Activated CD4-positive, alpha-beta T cell treated with anti-CD3 and anti-CD28 coated beads for 36 hours (primary cell): Measurements from ENCODE around the gene SLC25A27. TPM values are rescaled to one million over a fixed set of nuclear protein-coding genes. Genes with fewer than 3 reads are reported as not detected.
"Not testable (repeated sequence)": the region's sequence is repeated elsewhere in the genome, so short reads cannot be mapped to it uniquely, and the experiment has no call there.

Experiments
- ATAC-seq: fragments of 200-7000 bp; cut with Tn5 transposase; one replicate; pipeline ENCODE4 v1.10.0; 2021; ENCODE audit warnings: mild to moderate bottlenecking, moderate library complexity
- CTCF ChIA-PET: fragments of 350-600 bp; sonication (Branson Sonifier 250); formaldehyde crosslinking; loops from one replicate; lab custom pipeline; 2021; ENCODE audit warnings: antibody characterized with exemption; lab: Charles Lee
- POLR2A ChIA-PET: fragments of 350-600 bp; sonication (Branson Sonifier 250); formaldehyde crosslinking; loops from one replicate; lab custom pipeline; 2021; ENCODE audit warnings: antibody characterized with exemption, inconsistent platforms; lab: Charles Lee
- DNase-seq: peaks from one replicate; pipeline ENCODE4 v3.0.0-alpha.2; 2020
- H3K27ac Mint-ChIP-seq: one replicate; pipeline ENCODE4 v1.8.0; 2021; ENCODE audit warnings: mixed read lengths
- H3K27me3 Mint-ChIP-seq: one replicate; pipeline ENCODE4 v1.8.0; 2021; ENCODE audit warnings: mixed read lengths
- H3K36me3 Mint-ChIP-seq: one replicate; pipeline ENCODE4 v1.8.0; 2021; ENCODE audit warnings: low read depth, mixed read lengths
- H3K4me1 Mint-ChIP-seq: one replicate; pipeline ENCODE4 v1.8.0; 2021; ENCODE audit warnings: mixed read lengths
- H3K4me3 Mint-ChIP-seq: one replicate; pipeline ENCODE4 v1.8.0; 2021; ENCODE audit warnings: mild to moderate bottlenecking, moderate library complexity, mixed read lengths
- H3K9me3 Mint-ChIP-seq: one replicate; pipeline ENCODE4 v1.8.0; 2021; ENCODE audit warnings: low read depth, mixed read lengths
- intact Hi-C, 2 experiments: fragments of 100-400 bp; cut with DNase I in 1 of 2; cut with micrococcal nuclease in 1 of 2; formaldehyde crosslinking; loops; one replicate each; pipeline versions ENCODE4 v1.14.2 to v1.15.1; 2022 to 2024; cut with DNase I, micrococcal nuclease
- total RNA-seq, 2 experiments: library from RNA; stranded (reverse); gene quantifications; one replicate each; pipeline ENCODE4 v1.2.3, GENCODE V29; 2021

SLC25A27 gene
- total RNA-seq, 2 experiments from 2014 or later, result 1.2 to 1.6 TPM

GRCh38 chr6:46629691-46630090 lies 23.1 kb upstream of the SLC25A27 start:
- DNase-seq (no peak), ATAC-seq (no peak)
- ChIA-PET CTCF (no interaction called here), POLR2A (no interaction called here)
- H3K4me3 Mint-ChIP-seq, result no peak overlapping the region
- no peaks in the 10 kb centered on the region for H3K36me3 Mint-ChIP-seq
- H3K9me3 Mint-ChIP-seq, result no peaks in the 10 kb centered on the region
- H3K4me1 Mint-ChIP-seq, result peaks cover 4% of the 10 kb centered on the region
- peaks cover 9% of the 10 kb centered on the region for H3K27me3 Mint-ChIP-seq
- intact Hi-C loops, result no loop called here
- no peak overlapping the region for H3K27ac Mint-ChIP-seq

- H3K9me3 Mint-ChIP-seq, result no peaks in the 10 kb centered on the region
- CTCF ChIA-PET, result no interaction called here
- peaks cover 11% of the 10 kb centered on the region for H3K27me3 Mint-ChIP-seq
- no peak for ATAC-seq
- no peak overlapping the region for H3K4me3 Mint-ChIP-seq
- no peak overlapping the region for H3K27ac Mint-ChIP-seq
- POLR2A ChIA-PET, result no interaction called here
- intact Hi-C loops, result no loop called here
- DNase-seq, result no peak
- no peaks in the 10 kb centered on the region for H3K36me3 Mint-ChIP-seq
- no peaks in the 10 kb centered on the region for H3K4me1 Mint-ChIP-seq
These were observed 20.7 kb upstream of the SLC25A27 start for GRCh38 chr6:46632053-46632452.

GRCh38 chr6:46635462-46635861 lies 17.3 kb upstream of the SLC25A27 start:
- Mint-ChIP-seq H3K27ac (no peak overlapping the region), H3K4me3 (no peak overlapping the region), H3K4me1 (no peaks in the 10 kb centered on the region), H3K27me3 (peaks cover 21% of the 10 kb centered on the region), H3K36me3 (no peaks in the 10 kb centered on the region), H3K9me3 (no peaks in the 10 kb centered on the region)
- ChIA-PET CTCF (interaction anchor here (1.2 kb wide), 1 partner anchor 9 kb away, joined by 3 read pairs; no protein-coding TSS in a partner anchor), POLR2A (no interaction called here)
- no peak for DNase-seq
- ATAC-seq, result no peak
- intact Hi-C loops, result no loop called here

DNA sequence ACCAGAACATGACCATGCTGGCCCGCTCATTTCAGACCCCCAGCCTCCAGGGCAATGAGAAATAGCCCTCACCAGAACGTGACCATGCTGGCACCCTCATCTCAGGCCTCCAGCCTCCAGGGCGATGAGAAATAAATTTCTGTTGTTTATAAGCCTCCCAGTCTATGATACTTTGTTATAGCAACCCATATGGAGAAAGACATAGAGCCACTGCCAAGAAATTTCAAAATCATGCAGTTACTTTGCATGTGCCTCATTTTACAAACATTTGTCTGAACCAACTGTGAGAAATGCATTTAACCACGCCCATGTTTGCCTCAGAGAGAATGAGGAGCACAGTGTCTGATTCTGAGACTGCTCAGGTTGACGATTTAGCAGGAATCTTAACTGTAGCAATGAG lies 15.6 kb upstream of the SLC25A27 start:
- POLR2A ChIA-PET, result no interaction called here
- intact Hi-C loops, result no loop called here
- Mint-ChIP-seq H3K36me3 (no peaks in the 10 kb centered on the region), H3K27me3 (peaks cover 16% of the 10 kb centered on the region), H3K27ac (no peak overlapping the region), H3K4me1 (no peaks in the 10 kb centered on the region), H3K4me3 (no peak overlapping the region), H3K9me3 (no peaks in the 10 kb centered on the region)
- ATAC-seq, result no peak
- CTCF ChIA-PET, result no interaction called here
- no peak for DNase-seq

DNA sequence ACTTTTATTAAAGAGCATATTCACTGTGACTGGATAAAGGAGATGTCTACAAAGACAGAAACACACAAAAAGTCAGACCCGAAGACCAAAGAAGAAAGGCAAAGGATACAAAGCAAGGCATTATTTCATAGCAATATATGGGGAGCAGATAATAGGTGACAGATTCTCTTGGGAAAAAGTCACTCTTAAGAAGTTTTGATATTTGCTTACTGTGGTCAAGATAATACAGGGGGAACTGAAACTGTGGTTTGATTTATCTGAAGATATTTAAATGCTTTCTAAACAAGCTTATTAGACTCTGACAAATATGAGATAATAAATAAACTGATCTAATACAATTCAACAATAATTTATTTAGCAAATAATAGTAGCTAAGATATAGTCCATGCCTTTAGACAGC lies 14.8 kb upstream of the SLC25A27 start:
- ATAC-seq (no peak), DNase-seq (no peak)
- no peaks in the 10 kb centered on the region for H3K9me3 Mint-ChIP-seq
- no peak overlapping the region for H3K4me3 Mint-ChIP-seq
- H3K4me1 Mint-ChIP-seq, result peaks cover 4% of the 10 kb centered on the region
- peaks cover 20% of the 10 kb centered on the region for H3K27me3 Mint-ChIP-seq
- ChIA-PET CTCF (interaction anchor here (0.6 kb wide), 1 partner anchor 72 kb away, joined by 4 read pairs; no protein-coding TSS in a partner anchor), POLR2A (no interaction called here)
- no peaks in the 10 kb centered on the region for H3K36me3 Mint-ChIP-seq
- intact Hi-C loops, result no loop called here
- H3K27ac Mint-ChIP-seq, result no peak overlapping the region

GRCh38 chr6:46638650-46639049 lies 14.1 kb upstream of the SLC25A27 start:
- peaks cover 22% of the 10 kb centered on the region for H3K27me3 Mint-ChIP-seq
- DNase-seq (no peak), ATAC-seq (no peak)
- no peaks in the 10 kb centered on the region for H3K36me3 Mint-ChIP-seq
- no peaks in the 10 kb centered on the region for H3K9me3 Mint-ChIP-seq
- ChIA-PET POLR2A (no interaction called here), CTCF (no interaction called here)
- intact Hi-C loops, result no loop called here
- H3K27ac Mint-ChIP-seq, result no peak overlapping the region
- peaks cover 11% of the 10 kb centered on the region for H3K4me1 Mint-ChIP-seq
- H3K4me3 Mint-ChIP-seq, result no peak overlapping the region

DNA sequence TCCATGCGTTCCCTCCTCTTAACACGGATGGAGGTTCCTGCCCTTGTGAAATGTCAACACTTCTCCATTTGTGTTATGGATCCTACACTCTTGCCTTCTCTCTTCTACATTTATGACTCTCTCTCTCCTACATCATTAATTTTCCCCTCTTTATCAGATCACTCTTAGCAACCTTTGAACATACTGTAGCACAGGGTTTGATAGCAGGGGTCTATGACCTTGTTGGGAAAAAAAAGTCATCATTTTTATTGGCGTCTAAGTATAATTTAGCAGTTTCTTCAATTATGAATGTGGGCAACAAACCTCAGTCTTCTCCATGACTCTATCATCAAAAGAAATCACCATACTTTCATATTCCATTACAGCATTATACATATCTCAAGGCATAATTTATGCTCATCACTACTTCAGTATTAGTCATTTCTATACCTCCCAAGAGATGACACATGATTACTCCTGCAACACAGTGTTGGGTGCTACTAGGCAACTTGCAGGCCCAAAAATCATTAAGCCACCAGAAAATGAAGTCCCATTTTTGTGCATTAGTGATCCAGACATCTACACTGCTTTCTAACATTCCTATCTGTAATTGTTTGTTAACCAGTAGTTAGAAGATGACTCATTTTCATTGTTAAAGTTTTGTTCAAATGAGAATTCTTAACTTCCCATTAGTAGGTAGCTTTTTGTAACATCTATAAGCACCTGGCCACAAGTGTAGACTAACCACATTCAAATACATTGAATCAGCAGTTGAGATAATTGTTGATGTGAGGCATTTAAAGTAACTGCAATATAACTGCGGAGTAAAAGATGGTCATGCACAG lies 9.6 kb upstream of the SLC25A27 start:
- intact Hi-C loops, result loop anchor here (1.0 to 5.0 kb wide), 5 partner anchors 9 to 716 kb away; partner anchors contain the start of genes CYP39A1 (in 2 of the 2) and SLC25A27 (in 2 of the 2)
- Mint-ChIP-seq H3K9me3 (no peaks in the 10 kb centered on the region), H3K36me3 (no peaks in the 10 kb centered on the region), H3K4me3 (no peak overlapping the region), H3K4me1 (peaks cover 15% of the 10 kb centered on the region), H3K27ac (no peak overlapping the region), H3K27me3 (peaks cover 25% of the 10 kb centered on the region)
- DNase-seq (peak; percentile 12), ATAC-seq (peak; percentile 99)
- POLR2A ChIA-PET, result no interaction called here
- CTCF ChIA-PET, result interaction anchor here (0.9 kb wide), 1 partner anchor 21 kb away, joined by 3 read pairs; no protein-coding TSS in a partner anchor

- no peaks in the 10 kb centered on the region for H3K36me3 Mint-ChIP-seq
- peaks cover 16% of the 10 kb centered on the region for H3K4me1 Mint-ChIP-seq
- peaks cover 23% of the 10 kb centered on the region for H3K27me3 Mint-ChIP-seq
- H3K9me3 Mint-ChIP-seq, result no peaks in the 10 kb centered on the region
- intact Hi-C loops, result no loop called here
- no peak overlapping the region for H3K27ac Mint-ChIP-seq
- ChIA-PET CTCF (interaction anchor here (0.7 kb wide), 1 partner anchor 10 kb away, joined by 3 read pairs; no protein-coding TSS in a partner anchor), POLR2A (no interaction called here)
- H3K4me3 Mint-ChIP-seq, result no peak overlapping the region
- ATAC-seq, result no peak
- no peak for DNase-seq
These were observed 7.5 kb upstream of the SLC25A27 start for GRCh38 chr6:46645265-46645664.

- intact Hi-C loops, DNase-seq, POLR2A ChIA-PET, H3K36me3 Mint-ChIP-seq, H3K4me3 Mint-ChIP-seq, H3K9me3 Mint-ChIP-seq, ATAC-seq, CTCF ChIA-PET, H3K27ac Mint-ChIP-seq: not testable (repeated sequence)
- H3K27me3 Mint-ChIP-seq, result peaks cover 27% of the 10 kb centered on the region
- H3K4me1 Mint-ChIP-seq, result peaks cover 19% of the 10 kb centered on the region
These were observed 4.7 kb upstream of the SLC25A27 start for GRCh38 chr6:46648108-46648507.

DNA sequence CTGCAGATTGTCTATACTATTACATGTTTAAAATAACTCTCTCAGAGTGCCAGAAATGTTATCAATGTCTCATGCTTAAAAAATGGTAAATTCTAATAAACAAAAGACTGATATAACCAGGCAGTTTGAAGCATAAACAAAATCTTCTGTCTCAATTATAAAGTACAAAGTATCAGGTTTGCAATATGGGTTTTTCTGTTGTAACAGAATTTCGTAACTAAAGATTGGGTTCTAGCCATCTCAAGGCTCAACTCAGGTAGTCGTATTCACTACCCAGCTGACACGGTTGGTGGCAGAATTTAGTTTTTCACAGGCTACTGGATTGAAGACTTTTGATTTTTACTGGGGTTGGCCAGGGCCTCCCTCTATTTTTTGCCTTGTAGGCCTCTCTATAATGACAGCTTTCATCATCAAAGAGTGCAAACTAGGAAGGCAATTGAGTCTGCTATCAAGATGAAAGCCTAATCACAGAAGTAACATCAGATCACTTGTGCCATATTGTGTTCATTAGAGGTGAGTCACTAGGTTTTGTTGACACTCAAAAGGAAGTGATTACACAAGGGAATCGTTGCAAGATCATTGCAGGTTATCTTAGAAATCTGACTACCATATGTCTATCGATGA lies 3.8 kb upstream of the SLC25A27 start:
- ChIA-PET CTCF (no interaction called here), POLR2A (no interaction called here)
- no peaks in the 10 kb centered on the region for H3K36me3 Mint-ChIP-seq
- intact Hi-C loops, result no loop called here
- no peak for DNase-seq
- no peak overlapping the region for H3K27ac Mint-ChIP-seq
- peaks cover 33% of the 10 kb centered on the region for H3K27me3 Mint-ChIP-seq
- no peak for ATAC-seq
- H3K4me1 Mint-ChIP-seq, result peaks cover 16% of the 10 kb centered on the region
- no peak overlapping the region for H3K4me3 Mint-ChIP-seq
- no peaks in the 10 kb centered on the region for H3K9me3 Mint-ChIP-seq

DNA sequence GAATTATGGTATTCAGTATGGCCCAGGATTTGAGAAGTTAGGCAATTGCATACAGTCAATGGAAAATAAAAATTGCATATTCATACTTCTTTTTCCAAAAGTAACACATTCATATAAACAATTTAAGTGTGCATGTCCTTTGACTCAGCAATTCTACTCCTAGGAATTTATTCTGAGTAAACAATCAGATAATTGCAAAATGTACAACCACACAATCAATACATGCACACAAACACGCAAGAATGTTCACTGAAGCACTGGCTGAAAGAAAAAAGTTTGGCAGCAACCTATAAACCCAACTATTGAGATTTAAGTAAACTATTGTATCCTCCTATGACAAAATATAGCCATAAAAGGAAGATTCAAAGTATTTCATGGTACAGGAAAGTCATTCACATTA lies 1.8 kb upstream of the SLC25A27 start:
- DNase-seq, result no peak
- POLR2A ChIA-PET, result no interaction called here

DNA sequence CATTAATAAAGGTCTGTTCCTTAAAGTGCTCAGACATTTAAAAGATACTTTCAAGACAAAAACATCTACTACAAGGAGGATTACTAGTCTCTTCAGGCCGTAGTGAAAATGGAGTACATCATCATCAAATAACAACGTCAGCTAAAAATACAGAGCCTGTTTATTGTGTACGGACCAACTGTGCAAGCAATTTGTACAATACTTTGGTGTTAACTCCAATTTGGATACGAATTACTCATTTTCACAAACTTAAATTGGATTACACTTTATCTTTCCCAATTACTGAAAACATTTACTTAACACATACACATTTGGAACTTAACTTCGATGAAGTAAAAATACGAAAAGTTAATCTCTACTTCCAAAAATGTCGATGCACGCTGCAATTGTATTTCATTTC lies 959 bp upstream of the SLC25A27 start:
- ChIA-PET POLR2A (no interaction called here), CTCF (no interaction called here)
- intact Hi-C loops, result loop anchor here (1.0 to 2.0 kb wide), 2 partner anchors 9 to 521 kb away; no protein-coding TSS in a partner anchor
- Mint-ChIP-seq H3K27ac (no peak overlapping the region), H3K4me3 (peak overlapping the region; percentile 67), H3K36me3 (no peaks in the 10 kb centered on the region), H3K27me3 (peaks cover 36% of the 10 kb centered on the region), H3K4me1 (peaks cover 15% of the 10 kb centered on the region), H3K9me3 (no peaks in the 10 kb centered on the region)
- DNase-seq (no peak), ATAC-seq (no peak)

More for the DNA sequence above, 1.8 kb upstream of the SLC25A27 start:
- no peak overlapping the region for H3K27ac Mint-ChIP-seq
- H3K9me3 Mint-ChIP-seq, result no peaks in the 10 kb centered on the region
- ATAC-seq, result no peak
- H3K27me3 Mint-ChIP-seq, result peaks cover 38% of the 10 kb centered on the region
- peaks cover 15% of the 10 kb centered on the region for H3K4me1 Mint-ChIP-seq
- intact Hi-C loops, result no loop called here
- no peaks in the 10 kb centered on the region for H3K36me3 Mint-ChIP-seq
- CTCF ChIA-PET, result no interaction called here
- H3K4me3 Mint-ChIP-seq, result no peak overlapping the region
